Mucosa of descending colon (tissue), 3 donors: Measurements from ENCODE around the gene RBM46. TPM values are rescaled to one million over a fixed set of nuclear protein-coding genes. Genes with fewer than 3 reads are reported as not detected.

ENCODE experiments used
- ATAC-seq: fragments of 200-7000 bp; cut with Tn5 transposase; one replicate; pipeline ENCODE4 v1.9.1; 2020; ENCODE audit warnings: mild to moderate bottlenecking, moderate library complexity
- DNase-seq, 3 donors: peaks; one replicate each; pipeline ENCODE4 v3.0.0-alpha.2; 2020
- H3K36me3 ChIP-seq: fragments of 200-600 bp; one replicate; pipeline ENCODE4 v1.8.0; 2021; ENCODE audit warnings: low read depth, mild to moderate bottlenecking
- H3K4me1 ChIP-seq: fragments of 200-600 bp; one replicate; pipeline ENCODE4 v1.8.0; 2021; ENCODE audit warnings: low read depth, mild to moderate bottlenecking
- H3K4me3 ChIP-seq: fragments of 200-600 bp; one replicate; pipeline ENCODE4 v1.8.0; 2021; ENCODE audit warnings: mild to moderate bottlenecking
- H3K9me3 ChIP-seq: fragments of 200-600 bp; one replicate; pipeline ENCODE4 v1.8.0; 2021; ENCODE audit warnings: mild to moderate bottlenecking
- CTCF ChIP-seq: fragments of 200-600 bp; IDR thresholded peaks from one replicate; pipeline ENCODE4 v1.8.0; 2022; ENCODE audit warnings: antibody characterized with exemption, mild to moderate bottlenecking
- intact Hi-C, 2 donors: fragments of 100-400 bp; cut with DNase I in 1 of 2; cut with micrococcal nuclease in 1 of 2; formaldehyde crosslinking; loops; one replicate each; pipeline versions ENCODE4 v1.11.0 to v1.11.1; 2022; cut with DNase I, micrococcal nuclease
- total RNA-seq, 3 donors: library from RNA; stranded (reverse); fragmentation: NEBNext Ultra II Directional in 2 of 3; extraction: Animal tissue kit (Norgen Biotek cat#: 25700) in 2 of 3; gene quantifications; one replicate each; pipeline versions ENCODE4 v1.2.1 to v1.2.4, GENCODE V29; 2021 to 2023
- donor health status: DM: no; HTN: no; CAD: no; lungs with moderate emphysema.
- donor health status: DM: no; HTN: no; CAD: no.
- donor health status: DM: no; HTN: yes; CAD: no.

RBM46 gene
- total RNA-seq, 3 donors from 2014 or later = not detected

DNA sequence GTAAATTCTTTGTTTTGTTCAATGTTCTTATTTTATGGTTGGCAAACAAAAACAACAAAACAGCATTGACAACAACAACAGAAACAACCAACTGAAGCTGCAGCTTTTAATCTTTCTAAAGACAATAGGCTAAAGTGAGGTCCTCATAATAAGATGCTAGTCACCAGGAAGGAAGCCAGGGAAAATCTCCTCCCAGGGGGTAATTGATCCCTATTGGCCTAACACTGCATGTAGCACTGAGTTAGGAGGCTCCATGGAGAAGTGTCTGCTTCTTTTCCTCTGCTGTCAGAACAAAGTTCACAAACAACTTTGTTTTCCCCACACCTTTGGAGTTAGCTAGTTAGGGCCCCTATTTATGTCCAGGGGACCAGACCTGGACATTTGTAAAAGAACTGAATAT, 42.0 kb upstream of the RBM46 start:
- ATAC-seq = no peak
- TF ChIP-seq CTCF = no peak

GRCh38 chr4:154740462-154740861, 40.6 kb upstream of the RBM46 start:
- intact Hi-C loops = no loop called here
- Histone ChIP-seq H3K36me3 (no peaks in the 10 kb centered on the region), H3K9me3 (no peaks in the 10 kb centered on the region), H3K4me3 (no peak overlapping the region), H3K4me1 (peaks cover 12% of the 10 kb centered on the region)
- ATAC-seq (no peak), DNase-seq (no peak)
- TF ChIP-seq CTCF = no peak

More for the DNA sequence above, 42.0 kb upstream of the RBM46 start:
- Histone ChIP-seq H3K4me3 (no peak overlapping the region), H3K36me3 (no peaks in the 10 kb centered on the region), H3K9me3 (no peaks in the 10 kb centered on the region), H3K4me1 (peaks cover 9% of the 10 kb centered on the region)
- DNase-seq = no peak
- intact Hi-C loops = no loop called here

DNA sequence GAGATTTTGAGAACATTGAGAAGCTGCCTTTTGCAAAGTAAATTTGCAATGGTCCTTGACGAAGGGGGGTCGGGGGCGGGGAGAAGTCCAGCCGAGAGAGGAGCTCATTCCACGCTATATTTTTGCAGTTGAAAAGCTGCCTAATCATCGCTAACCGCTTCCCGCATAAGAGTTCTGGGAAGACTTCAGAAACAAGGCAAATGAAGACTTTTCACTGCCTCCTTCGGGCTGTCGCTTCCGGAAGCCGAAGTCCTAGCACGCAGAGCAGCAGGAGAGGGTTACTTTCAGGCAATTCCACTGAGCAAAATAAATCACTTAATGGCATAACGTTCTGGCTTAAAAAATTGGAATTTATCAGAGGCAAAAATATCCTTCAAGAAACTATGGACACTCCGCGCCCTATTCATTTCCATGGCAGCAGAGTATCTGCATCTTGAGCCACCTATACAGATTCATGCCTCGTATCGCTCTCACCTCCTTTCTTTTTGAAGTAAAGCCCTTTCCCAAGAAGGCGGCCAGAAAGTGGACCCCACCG, 39.9 kb upstream of the RBM46 start:
- H3K36me3 ChIP-seq = no peaks in the 10 kb centered on the region
- DNase-seq (no peak), ATAC-seq (no peak)
- TF ChIP-seq CTCF = no peak
- intact Hi-C loops = no loop called here
- no peaks in the 10 kb centered on the region for H3K9me3 ChIP-seq
- H3K4me1 ChIP-seq = peaks cover 12% of the 10 kb centered on the region
- no peak overlapping the region for H3K4me3 ChIP-seq

GRCh38 chr4:154741922-154742850, 38.9 kb upstream of the RBM46 start:
- Histone ChIP-seq H3K4me3 (no peak overlapping the region), H3K9me3 (no peaks in the 10 kb centered on the region), H3K4me1 (peaks cover 12% of the 10 kb centered on the region), H3K36me3 (no peaks in the 10 kb centered on the region)
- peak in 1 of 3 donors; percentile 19 for DNase-seq
- intact Hi-C loops = no loop called here
- ATAC-seq = no peak
- no peak for TF ChIP-seq CTCF

DNA sequence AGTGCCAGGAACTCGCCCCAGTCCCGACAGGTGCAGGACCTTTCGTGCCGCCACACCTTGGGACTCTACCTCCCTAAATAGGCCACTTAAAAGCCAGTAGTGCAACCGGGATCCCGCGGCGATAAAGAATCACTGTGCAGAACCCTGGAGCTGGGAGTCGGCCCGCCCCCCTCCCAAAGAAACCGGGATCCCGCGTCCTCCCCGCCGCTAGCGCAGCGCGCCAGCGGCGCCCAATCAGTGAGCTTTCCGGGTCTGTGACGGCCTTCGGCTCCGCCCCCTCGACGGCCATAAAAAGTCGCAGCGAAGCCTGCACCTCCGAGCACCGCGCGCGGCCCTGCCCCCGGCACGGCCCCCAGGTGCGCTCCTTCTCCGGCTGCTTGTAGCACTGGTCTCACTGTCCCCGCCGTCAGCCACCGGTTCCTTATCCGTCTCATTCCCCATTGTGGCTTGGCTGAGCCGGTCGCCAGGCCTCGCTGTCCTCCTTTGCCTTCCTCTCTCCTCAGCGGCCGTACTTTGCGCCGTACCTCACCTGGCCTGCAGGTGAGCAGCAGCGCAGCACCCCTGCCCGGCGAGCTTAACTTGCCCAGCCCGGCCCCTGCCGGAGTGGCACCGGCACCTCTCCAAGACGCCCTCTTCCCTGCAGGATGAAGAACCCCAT, 37.3 kb upstream of the RBM46 start, which contains the start of gene LRAT:
Gene LRAT (plus strand): TSS at position 318 of the 658 bp plus-strand sequence. CDS start 327 bp downstream, at position 645.
- no peak within 1 kb of the TSS for H3K4me3 ChIP-seq
- ATAC-seq = peak; percentile 97

More for the DNA sequence above, 37.3 kb upstream of the RBM46 start, which contains the start of gene LRAT:
- Histone ChIP-seq H3K4me1 (peaks cover 12% of the 10 kb centered on the region), H3K36me3 (no peaks in the 10 kb centered on the region), H3K9me3 (no peaks in the 10 kb centered on the region)
- DNase-seq = peak; percentile 72 to 86 (median 85)
- intact Hi-C loops = no loop called here
- no peak for TF ChIP-seq CTCF
